ENCODE data around the gene PLIN5.

Gene PLIN5

DNA sequence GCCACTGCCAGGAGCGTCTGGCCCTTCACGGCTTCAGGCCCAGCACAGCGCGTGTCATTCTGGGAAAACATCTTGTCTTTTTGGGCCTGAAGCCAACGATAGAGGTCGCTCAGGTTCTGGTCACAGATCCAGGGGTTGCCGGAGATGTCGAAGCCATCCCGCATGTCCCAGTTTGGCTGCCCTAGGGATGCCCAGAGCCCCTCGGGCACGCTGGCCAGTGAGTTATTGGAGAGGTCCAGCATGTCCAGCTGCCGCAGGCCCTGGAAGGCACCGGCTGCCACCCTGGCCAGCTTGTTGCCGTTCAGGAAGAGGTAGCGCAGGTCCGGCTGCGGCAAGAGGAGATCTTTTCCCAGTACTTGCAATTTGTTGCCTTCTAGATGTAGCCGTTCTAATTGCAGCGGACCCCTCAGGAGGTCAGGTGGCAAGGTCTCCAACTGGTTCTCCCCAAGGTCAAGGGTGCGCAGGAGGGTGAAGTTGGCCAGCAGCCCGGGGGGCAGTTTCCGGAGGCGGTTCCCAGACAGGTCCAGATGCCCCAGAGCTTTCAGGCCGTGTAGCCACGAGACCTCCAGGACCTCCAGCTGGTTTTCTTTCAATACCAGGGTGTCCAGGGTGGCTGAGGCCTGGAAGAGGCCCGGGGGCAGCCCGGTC is 3.1 kb upstream of the PLIN5 start:
- H3K79me2 ChIP-seq (ENCODE audit: insufficient read depth, low read depth), result no peaks in the 10 kb centered on the region
- H3K27ac ChIP-seq, result no peak overlapping the region
- no peaks in the 10 kb centered on the region for H3K36me3 ChIP-seq (ENCODE audit: insufficient read depth)
- no peak overlapping the region for H3K4me3 ChIP-seq (IDR thresholded peaks at IDR 0.05; ENCODE audit: insufficient read depth, low read depth, low read length)
- TF ChIP-seq, protein P1, sequence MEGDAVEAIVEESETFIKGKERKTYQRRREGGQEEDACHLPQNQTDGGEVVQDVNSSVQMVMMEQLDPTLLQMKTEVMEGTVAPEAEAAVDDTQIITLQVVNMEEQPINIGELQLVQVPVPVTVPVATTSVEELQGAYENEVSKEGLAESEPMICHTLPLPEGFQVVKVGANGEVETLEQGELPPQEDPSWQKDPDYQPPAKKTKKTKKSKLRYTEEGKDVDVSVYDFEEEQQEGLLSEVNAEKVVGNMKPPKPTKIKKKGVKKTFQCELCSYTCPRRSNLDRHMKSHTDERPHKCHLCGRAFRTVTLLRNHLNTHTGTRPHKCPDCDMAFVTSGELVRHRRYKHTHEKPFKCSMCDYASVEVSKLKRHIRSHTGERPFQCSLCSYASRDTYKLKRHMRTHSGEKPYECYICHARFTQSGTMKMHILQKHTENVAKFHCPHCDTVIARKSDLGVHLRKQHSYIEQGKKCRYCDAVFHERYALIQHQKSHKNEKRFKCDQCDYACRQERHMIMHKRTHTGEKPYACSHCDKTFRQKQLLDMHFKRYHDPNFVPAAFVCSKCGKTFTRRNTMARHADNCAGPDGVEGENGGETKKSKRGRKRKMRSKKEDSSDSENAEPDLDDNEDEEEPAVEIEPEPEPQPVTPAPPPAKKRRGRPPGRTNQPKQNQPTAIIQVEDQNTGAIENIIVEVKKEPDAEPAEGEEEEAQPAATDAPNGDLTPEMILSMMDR (conservative IDR thresholded peaks at IDR 0.05; ENCODE audit: low read depth, low read length), result no peak
- no peak overlapping the region for H3K4me2 ChIP-seq
- H2AFZ ChIP-seq (ENCODE audit: low read depth), result no peak overlapping the region
- H3K4me1 ChIP-seq (ENCODE audit: low read depth, poor library complexity, severe bottlenecking), result peaks cover 16% of the 10 kb centered on the region
- no peak overlapping the region for H3K9ac ChIP-seq
- H4K20me1 ChIP-seq (ENCODE audit: insufficient read depth), result no peaks in the 10 kb centered on the region
- peaks cover 72% of the 10 kb centered on the region for H3K27me3 ChIP-seq (ENCODE audit: insufficient read depth, low read depth)

DNA sequence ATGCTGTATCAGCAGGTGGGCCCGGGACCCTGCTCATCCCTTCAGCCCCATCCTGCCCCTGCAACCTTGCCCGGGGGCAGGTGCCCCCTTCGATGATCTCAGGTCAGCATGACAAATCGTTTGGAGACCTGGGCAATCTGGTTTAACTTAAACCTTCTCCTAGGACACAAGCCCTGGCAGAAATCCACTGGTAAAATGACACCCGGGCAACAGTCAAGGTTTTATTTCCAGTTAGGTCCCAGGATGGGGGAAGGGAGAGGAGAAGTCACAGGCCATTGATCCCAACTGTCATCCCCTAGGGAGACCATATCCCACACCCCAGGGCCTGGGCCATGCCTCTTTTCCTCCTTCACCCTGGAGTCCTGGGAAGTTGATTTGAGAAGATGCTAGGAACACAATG is 1.8 kb upstream of the PLIN5 start:
- Histone ChIP-seq H3K4me3 (IDR thresholded peaks at IDR 0.05; ENCODE audit: insufficient read depth, low read depth, low read length) (no peak overlapping the region), H3K27ac (no peak overlapping the region), H3K4me1 (ENCODE audit: low read depth, poor library complexity, severe bottlenecking) (peaks cover 8% of the 10 kb centered on the region), H4K20me1 (ENCODE audit: insufficient read depth) (no peaks in the 10 kb centered on the region), H3K4me2 (no peak overlapping the region), H3K36me3 (ENCODE audit: insufficient read depth) (no peaks in the 10 kb centered on the region), H3K9ac (no peak overlapping the region), H3K79me2 (ENCODE audit: insufficient read depth, low read depth) (no peaks in the 10 kb centered on the region), H2AFZ (ENCODE audit: low read depth) (no peak overlapping the region), H3K27me3 (ENCODE audit: insufficient read depth, low read depth) (peaks cover 85% of the 10 kb centered on the region)
- TF ChIP-seq, protein P1 (conservative IDR thresholded peaks at IDR 0.05; ENCODE audit: low read depth, low read length), result no peak

DNA sequence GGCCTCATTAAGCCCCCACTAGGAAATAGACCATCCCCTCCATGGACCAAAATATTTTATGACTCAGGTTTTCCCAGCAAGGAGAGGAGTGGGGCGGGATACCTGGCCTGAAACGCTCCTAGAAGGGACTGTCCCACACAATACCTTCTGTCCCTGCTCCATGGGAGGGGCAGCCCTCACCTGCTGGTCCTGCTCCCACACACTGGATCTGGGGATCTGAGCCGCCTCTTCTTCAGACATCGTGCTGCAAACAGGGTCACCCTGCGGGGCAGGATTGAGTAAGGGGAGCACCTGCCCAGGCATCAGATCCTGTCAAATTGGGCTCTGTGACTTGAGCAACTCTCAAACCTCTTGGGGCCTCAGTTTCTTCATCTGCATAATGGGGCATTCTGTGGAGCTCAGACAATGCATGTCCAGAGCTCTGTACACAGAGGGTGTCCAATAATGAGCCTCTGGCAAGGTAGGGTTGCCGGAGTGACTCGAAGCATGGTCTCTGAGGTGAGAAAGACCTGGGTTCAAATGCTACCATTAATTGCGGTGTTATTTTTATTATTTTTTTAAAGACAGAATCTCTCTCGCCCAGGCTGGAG is 1.1 kb downstream of the PLIN5 start:
- H3K79me2 ChIP-seq (ENCODE audit: insufficient read depth, low read depth), result no peaks in the 10 kb centered on the region
- no peak overlapping the region for H2AFZ ChIP-seq (ENCODE audit: low read depth)
- H4K20me1 ChIP-seq (ENCODE audit: insufficient read depth), result no peaks in the 10 kb centered on the region
- TF ChIP-seq, protein P1 (conservative IDR thresholded peaks at IDR 0.05; ENCODE audit: low read depth, low read length), result no peak
- H3K36me3 ChIP-seq (ENCODE audit: insufficient read depth), result no peaks in the 10 kb centered on the region
- H3K4me2 ChIP-seq, result no peak overlapping the region
- no peaks in the 10 kb centered on the region for H3K4me1 ChIP-seq (ENCODE audit: low read depth, poor library complexity, severe bottlenecking)
- H3K27ac ChIP-seq, result no peak overlapping the region
- H3K27me3 ChIP-seq (ENCODE audit: insufficient read depth, low read depth), result peaks cover 93% of the 10 kb centered on the region
- no peak overlapping the region for H3K4me3 ChIP-seq (IDR thresholded peaks at IDR 0.05; ENCODE audit: insufficient read depth, low read depth, low read length)
- no peak overlapping the region for H3K9ac ChIP-seq

DNA sequence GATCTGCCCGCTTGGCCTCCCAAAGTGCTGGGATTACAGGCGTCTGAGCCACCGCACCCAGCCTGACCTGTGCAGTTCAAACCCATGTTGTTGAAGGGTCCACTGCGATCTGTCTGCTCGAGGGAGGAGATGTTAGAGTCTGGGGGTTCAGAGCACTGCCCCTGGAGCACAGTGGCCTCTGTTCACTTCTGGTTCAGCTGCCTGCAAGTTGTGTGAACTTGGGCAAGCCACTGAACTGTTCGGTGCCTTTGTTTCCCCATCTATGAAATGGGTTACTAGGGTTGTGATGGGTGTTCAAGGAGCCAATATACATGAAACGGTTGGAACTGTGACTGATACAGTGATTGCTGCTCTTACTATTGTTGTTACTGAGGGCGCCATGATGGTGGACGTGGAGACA is 1.7 kb downstream of the PLIN5 start:
- no peak overlapping the region for H3K9ac ChIP-seq
- H3K27me3 ChIP-seq (ENCODE audit: insufficient read depth, low read depth), result peaks cover 88% of the 10 kb centered on the region
- TF ChIP-seq, protein P1 (conservative IDR thresholded peaks at IDR 0.05; ENCODE audit: low read depth, low read length), result no peak
- H3K36me3 ChIP-seq (ENCODE audit: insufficient read depth), result no peaks in the 10 kb centered on the region
- no peaks in the 10 kb centered on the region for H3K79me2 ChIP-seq (ENCODE audit: insufficient read depth, low read depth)
- no peak overlapping the region for H2AFZ ChIP-seq (ENCODE audit: low read depth)
- no peaks in the 10 kb centered on the region for H3K4me1 ChIP-seq (ENCODE audit: low read depth, poor library complexity, severe bottlenecking)
- no peak overlapping the region for H3K4me2 ChIP-seq
- no peaks in the 10 kb centered on the region for H4K20me1 ChIP-seq (ENCODE audit: insufficient read depth)
- no peak overlapping the region for H3K4me3 ChIP-seq (IDR thresholded peaks at IDR 0.05; ENCODE audit: insufficient read depth, low read depth, low read length)
- no peak overlapping the region for H3K27ac ChIP-seq
